ENCODE data around the gene ZNF619. TPM values are rescaled to one million over a fixed set of nuclear protein-coding genes. Genes with fewer than 3 reads are reported as not detected.

The ZNF619 gene
- total and polyA plus RNA-seq, 2 donors (not counting 1 experiment from before 2014, with no cell fraction given), result 3.3 to 22.8 TPM

- H3K9ac ChIP-seq (ENCODE audit: low read length), result no peak overlapping the region
- H3K4me1 ChIP-seq (ENCODE audit: control insufficient read depth in 2 of 2, insufficient read depth in 2 of 2, low read length in 2 of 2), result no peaks in the 10 kb centered on the region
- intact Hi-C loops (cut with micrococcal nuclease), result no loop called here
- Mint-ChIP-seq H3K4me3 (no peak overlapping the region), H3K9me3 (ENCODE audit: insufficient read depth) (peaks cover 3% of the 10 kb centered on the region), H3K27ac (no peak overlapping the region), H3K4me1 (no peaks in the 10 kb centered on the region), H3K27me3 (no peaks in the 10 kb centered on the region)
- no peaks in the 10 kb centered on the region for H3K79me2 ChIP-seq (ENCODE audit: control insufficient read depth, insufficient read depth, low read length)
- no peak overlapping the region for H3K4me2 ChIP-seq (replicated peaks; ENCODE audit: low read depth, low read length, poor library complexity, severe bottlenecking)
- ChIA-PET POLR2A (no interaction called here), CTCF (no interaction called here)
- no peaks in the 10 kb centered on the region for H4K20me1 ChIP-seq (ENCODE audit: control insufficient read depth, insufficient read depth, low read length, poor library complexity, severe bottlenecking)
- peaks cover 0 to 4% of the 10 kb centered on the region in 2 experiments for H3K36me3 ChIP-seq (replicated peaks in 1 of 2; ENCODE audit: control extremely low read depth in 1 of 2, control insufficient read depth in 1 of 2, extremely low read depth in 1 of 2, insufficient read depth in 2 of 2, low read length in 1 of 2)
- no peak for DNase-seq
- WGBS (ENCODE audit: insufficient coverage), result no CpG with 5 or more reads among the region's 1 CpG
- TF ChIP-seq, protein P1, sequence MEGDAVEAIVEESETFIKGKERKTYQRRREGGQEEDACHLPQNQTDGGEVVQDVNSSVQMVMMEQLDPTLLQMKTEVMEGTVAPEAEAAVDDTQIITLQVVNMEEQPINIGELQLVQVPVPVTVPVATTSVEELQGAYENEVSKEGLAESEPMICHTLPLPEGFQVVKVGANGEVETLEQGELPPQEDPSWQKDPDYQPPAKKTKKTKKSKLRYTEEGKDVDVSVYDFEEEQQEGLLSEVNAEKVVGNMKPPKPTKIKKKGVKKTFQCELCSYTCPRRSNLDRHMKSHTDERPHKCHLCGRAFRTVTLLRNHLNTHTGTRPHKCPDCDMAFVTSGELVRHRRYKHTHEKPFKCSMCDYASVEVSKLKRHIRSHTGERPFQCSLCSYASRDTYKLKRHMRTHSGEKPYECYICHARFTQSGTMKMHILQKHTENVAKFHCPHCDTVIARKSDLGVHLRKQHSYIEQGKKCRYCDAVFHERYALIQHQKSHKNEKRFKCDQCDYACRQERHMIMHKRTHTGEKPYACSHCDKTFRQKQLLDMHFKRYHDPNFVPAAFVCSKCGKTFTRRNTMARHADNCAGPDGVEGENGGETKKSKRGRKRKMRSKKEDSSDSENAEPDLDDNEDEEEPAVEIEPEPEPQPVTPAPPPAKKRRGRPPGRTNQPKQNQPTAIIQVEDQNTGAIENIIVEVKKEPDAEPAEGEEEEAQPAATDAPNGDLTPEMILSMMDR (IDR thresholded peaks at IDR 0.05), result no peak
- no peak overlapping the region for H3K4me3 ChIP-seq (ENCODE audit: control extremely low read depth in 1 of 5, extremely low read depth in 1 of 5, insufficient read depth in 1 of 5, low read depth in 2 of 5, low read length in 4 of 5)
- H3K27me3 ChIP-seq (replicated peaks in 1 of 4; ENCODE audit: control extremely low read depth in 1 of 4, control insufficient read depth in 3 of 4, insufficient read depth in 4 of 4, low read length in 3 of 4), result no peaks in the 10 kb centered on the region
- H2AFZ ChIP-seq (ENCODE audit: insufficient read depth, low read depth, low read length, poor library complexity, severe bottlenecking), result no peak overlapping the region
- H3K27ac ChIP-seq (ENCODE audit: low read length in 2 of 2), result no peak overlapping the region
- no peaks in the 10 kb centered on the region for H3K9me3 ChIP-seq (ENCODE audit: control extremely low read depth in 1 of 3, control insufficient read depth in 2 of 3, insufficient read depth in 1 of 3, low read length in 2 of 3)
- no peak for ATAC-seq (ENCODE audit: low read depth)
Measured at GRCh38 chr3:40518067-40518466, 41.1 kb downstream of the ZNF619 start.

GRCh38 chr3:40518848-40519247 lies 41.9 kb downstream of the ZNF619 start:
- Histone ChIP-seq H3K4me1 (ENCODE audit: control insufficient read depth in 2 of 2, insufficient read depth in 2 of 2, low read length in 2 of 2) (no peaks in the 10 kb centered on the region), H3K27ac (ENCODE audit: low read length in 2 of 2) (no peak overlapping the region), H3K36me3 (replicated peaks in 1 of 2; ENCODE audit: control extremely low read depth in 1 of 2, control insufficient read depth in 1 of 2, extremely low read depth in 1 of 2, insufficient read depth in 2 of 2, low read length in 1 of 2) (peaks cover 0 to 4% of the 10 kb centered on the region in 2 experiments), H3K9me3 (ENCODE audit: control extremely low read depth in 1 of 3, control insufficient read depth in 2 of 3, insufficient read depth in 1 of 3, low read length in 2 of 3) (no peaks in the 10 kb centered on the region), H2AFZ (ENCODE audit: insufficient read depth, low read depth, low read length, poor library complexity, severe bottlenecking) (no peak overlapping the region), H3K4me2 (replicated peaks; ENCODE audit: low read depth, low read length, poor library complexity, severe bottlenecking) (no peak overlapping the region), H3K9ac (ENCODE audit: low read length) (no peak overlapping the region), H3K27me3 (replicated peaks in 1 of 4; ENCODE audit: control extremely low read depth in 1 of 4, control insufficient read depth in 3 of 4, insufficient read depth in 4 of 4, low read length in 3 of 4) (no peaks in the 10 kb centered on the region), H3K4me3 (ENCODE audit: control extremely low read depth in 1 of 5, extremely low read depth in 1 of 5, insufficient read depth in 1 of 5, low read depth in 2 of 5, low read length in 4 of 5) (no peak overlapping the region), H4K20me1 (ENCODE audit: control insufficient read depth, insufficient read depth, low read length, poor library complexity, severe bottlenecking) (no peaks in the 10 kb centered on the region), H3K79me2 (ENCODE audit: control insufficient read depth, insufficient read depth, low read length) (no peaks in the 10 kb centered on the region)
- H3K27me3 Mint-ChIP-seq, result no peaks in the 10 kb centered on the region
- no peak for ATAC-seq (ENCODE audit: low read depth)
- no peak for TF ChIP-seq EZH2 (IDR thresholded peaks at IDR 0.05; ENCODE audit: borderline replicate concordance, insufficient read depth, low read depth, low read length, poor library complexity, severe bottlenecking)
- TF ChIP-seq, protein P1 (IDR thresholded peaks at IDR 0.05), result no peak
- no peak overlapping the region for H3K4me3 Mint-ChIP-seq
- CTCF ChIA-PET, result no interaction called here
- POLR2A ChIA-PET, result no interaction called here
- WGBS (ENCODE audit: insufficient coverage), result no CpG with 5 or more reads among the region's 1 CpG
- no peak overlapping the region for H3K27ac Mint-ChIP-seq
- no peak for DNase-seq
- intact Hi-C loops (cut with micrococcal nuclease), result no loop called here
- peaks cover 2% of the 10 kb centered on the region for H3K4me1 Mint-ChIP-seq
- peaks cover 3% of the 10 kb centered on the region for H3K9me3 Mint-ChIP-seq (ENCODE audit: insufficient read depth)
